ENCODE data around the gene DIDO1. TPM values are rescaled to one million over a fixed set of nuclear protein-coding genes. Genes with fewer than 3 reads are reported as not detected.

The DIDO1 gene
- total and polyA plus RNA-seq, 2 of the 13 experiments (the other 11 are each of a cell fraction or from before 2014, with no cell fraction given): 75.0 to 75.1 TPM

DNA sequence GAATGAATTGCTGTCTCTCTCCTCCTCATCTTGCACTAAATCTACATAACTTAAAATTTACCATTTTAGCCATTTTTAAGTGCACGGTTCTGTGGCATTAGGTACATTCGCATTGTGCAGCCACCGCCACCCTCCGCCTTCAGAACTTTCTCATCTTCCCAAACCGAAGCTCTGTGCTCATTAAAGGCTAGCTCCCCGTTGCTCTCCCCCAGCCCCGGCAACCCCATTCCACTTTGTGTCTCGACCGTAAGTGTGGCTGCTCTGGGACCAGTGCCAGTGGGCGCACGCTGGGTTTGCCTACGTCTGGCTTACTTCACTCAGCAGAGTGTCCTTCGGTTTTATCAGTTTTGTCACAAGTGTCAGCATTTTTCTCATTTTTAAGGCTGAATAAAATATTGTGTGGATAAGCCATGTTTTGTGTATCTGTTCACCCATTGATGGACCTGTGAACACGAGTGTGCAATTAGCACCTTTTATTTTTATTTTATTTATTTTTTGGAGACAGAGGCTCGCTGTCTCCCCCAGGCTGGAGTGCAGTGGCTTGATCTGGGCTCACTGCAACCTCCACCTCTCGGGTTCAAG, 43.0 kb upstream of the DIDO1 start (continued):
- TF ChIP-seq, protein P1, sequence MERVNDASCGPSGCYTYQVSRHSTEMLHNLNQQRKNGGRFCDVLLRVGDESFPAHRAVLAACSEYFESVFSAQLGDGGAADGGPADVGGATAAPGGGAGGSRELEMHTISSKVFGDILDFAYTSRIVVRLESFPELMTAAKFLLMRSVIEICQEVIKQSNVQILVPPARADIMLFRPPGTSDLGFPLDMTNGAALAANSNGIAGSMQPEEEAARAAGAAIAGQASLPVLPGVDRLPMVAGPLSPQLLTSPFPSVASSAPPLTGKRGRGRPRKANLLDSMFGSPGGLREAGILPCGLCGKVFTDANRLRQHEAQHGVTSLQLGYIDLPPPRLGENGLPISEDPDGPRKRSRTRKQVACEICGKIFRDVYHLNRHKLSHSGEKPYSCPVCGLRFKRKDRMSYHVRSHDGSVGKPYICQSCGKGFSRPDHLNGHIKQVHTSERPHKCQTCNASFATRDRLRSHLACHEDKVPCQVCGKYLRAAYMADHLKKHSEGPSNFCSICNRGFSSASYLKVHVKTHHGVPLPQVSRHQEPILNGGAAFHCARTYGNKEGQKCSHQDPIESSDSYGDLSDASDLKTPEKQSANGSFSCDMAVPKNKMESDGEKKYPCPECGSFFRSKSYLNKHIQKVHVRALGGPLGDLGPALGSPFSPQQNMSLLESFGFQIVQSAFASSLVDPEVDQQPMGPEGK (CRISPR knock-in tag; IDR thresholded peaks at IDR 0.05): 0 out of 2 replicates have a peak, but pooled peaks have one; percentile 7
- peak; percentile 19 for TF ChIP-seq POLR2G (IDR thresholded peaks at IDR 0.05; ENCODE audit: low read depth, low read length)
- no peak for TF ChIP-seq ZFP41 (CRISPR knock-in tag; IDR thresholded peaks at IDR 0.05; ENCODE audit: borderline replicate concordance)
- 0 out of 2 replicates have a peak, but pooled peaks have one; percentile 27 for TF ChIP-seq GZF1 (CRISPR knock-in tag; IDR thresholded peaks at IDR 0.05)
- 0 out of 2 replicates have a peak, but pooled peaks have one; percentile 6 for TF ChIP-seq ZNF296 (CRISPR knock-in tag; conservative IDR thresholded peaks at IDR 0.05)
- TF ChIP-seq, protein P2, sequence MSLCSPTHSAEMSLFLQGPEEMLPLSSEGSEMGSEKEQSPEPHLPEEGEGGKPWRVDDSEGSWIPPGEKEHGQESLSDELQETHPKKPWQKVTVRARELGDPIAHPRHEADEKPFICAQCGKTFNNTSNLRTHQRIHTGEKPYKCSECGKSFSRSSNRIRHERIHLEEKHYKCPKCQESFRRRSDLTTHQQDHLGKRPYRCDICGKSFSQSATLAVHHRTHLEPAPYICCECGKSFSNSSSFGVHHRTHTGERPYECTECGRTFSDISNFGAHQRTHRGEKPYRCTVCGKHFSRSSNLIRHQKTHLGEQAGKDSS (CRISPR knock-in tag; IDR thresholded peaks at IDR 0.05; ENCODE audit: borderline replicate concordance, low read depth): 0 out of 2 replicates have a peak, but pooled peaks have one; percentile 24
- TF ChIP-seq FIP1L1 (IDR thresholded peaks at IDR 0.05; ENCODE audit: borderline replicate concordance, insufficient read depth, low read depth, low read length): peak; percentile 1; the same call in 1 of the 2 replicates
- TF ChIP-seq SP4 (CRISPR knock-in tag; IDR thresholded peaks at IDR 0.05): 0 out of 2 replicates have a peak, but pooled peaks have one; percentile 35
- 0 out of 2 replicates have a peak, but pooled peaks have one; percentile 18 for TF ChIP-seq ZNF101 (CRISPR knock-in tag; IDR thresholded peaks at IDR 0.05; ENCODE audit: borderline replicate concordance, low read depth)
- peak; percentile 62 for TF ChIP-seq AGO2 (optimal IDR thresholded peaks at IDR 0.05; ENCODE audit: low read depth, low read length)
- TF ChIP-seq POLR2AphosphoS2 (IDR thresholded peaks at IDR 0.05; ENCODE audit: low read depth, low read length): 0 out of 2 replicates have a peak, but pooled peaks have one; percentile 29
- TF ChIP-seq ZNF329 (CRISPR knock-in tag; IDR thresholded peaks at IDR 0.05; ENCODE audit: low read depth): peak; percentile 70; the same call in 1 of the 2 replicates
- no peak for TF ChIP-seq ZFP36L2 (CRISPR knock-in tag; IDR thresholded peaks at IDR 0.05)
- TF ChIP-seq ZNF468 (CRISPR knock-in tag; IDR thresholded peaks at IDR 0.05): 0 out of 2 replicates have a peak, but pooled peaks have one; percentile 14
- TF ChIP-seq REL (CRISPR knock-in tag; conservative IDR thresholded peaks at IDR 0.05): no peak
- 0 out of 2 replicates have a peak, but pooled peaks have one; percentile 15 for TF ChIP-seq MAZ (IDR thresholded peaks at IDR 0.05; ENCODE audit: borderline replicate concordance, low read depth, low read length)
- TF ChIP-seq MAZ (CRISPR knock-in tag; IDR thresholded peaks at IDR 0.05; ENCODE audit: low read depth): no peak
- TF ChIP-seq, protein P3, sequence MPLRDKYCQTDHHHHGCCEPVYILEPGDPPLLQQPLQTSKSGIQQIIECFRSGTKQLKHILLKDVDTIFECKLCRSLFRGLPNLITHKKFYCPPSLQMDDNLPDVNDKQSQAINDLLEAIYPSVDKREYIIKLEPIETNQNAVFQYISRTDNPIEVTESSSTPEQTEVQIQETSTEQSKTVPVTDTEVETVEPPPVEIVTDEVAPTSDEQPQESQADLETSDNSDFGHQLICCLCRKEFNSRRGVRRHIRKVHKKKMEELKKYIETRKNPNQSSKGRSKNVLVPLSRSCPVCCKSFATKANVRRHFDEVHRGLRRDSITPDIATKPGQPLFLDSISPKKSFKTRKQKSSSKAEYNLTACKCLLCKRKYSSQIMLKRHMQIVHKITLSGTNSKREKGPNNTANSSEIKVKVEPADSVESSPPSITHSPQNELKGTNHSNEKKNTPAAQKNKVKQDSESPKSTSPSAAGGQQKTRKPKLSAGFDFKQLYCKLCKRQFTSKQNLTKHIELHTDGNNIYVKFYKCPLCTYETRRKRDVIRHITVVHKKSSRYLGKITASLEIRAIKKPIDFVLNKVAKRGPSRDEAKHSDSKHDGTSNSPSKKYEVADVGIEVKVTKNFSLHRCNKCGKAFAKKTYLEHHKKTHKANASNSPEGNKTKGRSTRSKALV (CRISPR knock-in tag; IDR thresholded peaks at IDR 0.05): no peak
- TF ChIP-seq, protein P4, sequence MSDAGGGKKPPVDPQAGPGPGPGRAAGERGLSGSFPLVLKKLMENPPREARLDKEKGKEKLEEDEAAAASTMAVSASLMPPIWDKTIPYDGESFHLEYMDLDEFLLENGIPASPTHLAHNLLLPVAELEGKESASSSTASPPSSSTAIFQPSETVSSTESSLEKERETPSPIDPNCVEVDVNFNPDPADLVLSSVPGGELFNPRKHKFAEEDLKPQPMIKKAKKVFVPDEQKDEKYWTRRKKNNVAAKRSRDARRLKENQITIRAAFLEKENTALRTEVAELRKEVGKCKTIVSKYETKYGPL (CRISPR knock-in tag; IDR thresholded peaks at IDR 0.05): no peak
- peak; percentile 14 for TF ChIP-seq ZNF781 (CRISPR knock-in tag; IDR thresholded peaks at IDR 0.05; ENCODE audit: borderline replicate concordance, not compliant biosample characterization)

Data from HepG2 (cell line).